ENCODE data around the gene ARHGAP19.

ARHGAP19 gene

DNA sequence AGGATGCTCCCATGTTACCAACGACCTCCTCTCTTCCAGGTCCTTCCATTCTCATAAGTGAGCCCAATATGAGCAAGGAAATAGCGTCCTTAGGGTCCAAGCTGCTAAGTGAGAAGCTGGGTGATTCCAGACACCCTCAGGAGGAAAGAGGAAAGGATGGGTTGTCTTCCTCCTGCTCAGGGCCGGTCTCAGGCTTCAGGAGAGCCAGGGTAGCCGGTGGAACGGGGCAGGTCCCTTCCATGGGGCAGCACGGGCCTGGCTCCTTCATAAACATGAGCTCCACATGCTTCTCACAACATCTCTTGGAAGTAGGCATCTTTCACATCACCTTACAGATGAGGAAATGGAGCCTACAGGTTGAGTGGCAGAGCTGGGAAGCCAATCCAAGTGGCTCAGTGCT is 119.4 kb downstream of the ARHGAP19 start:
- Mint-ChIP-seq H3K4me3 (no peak overlapping the region), H3K9me3 (no peaks in the 10 kb centered on the region), H3K36me3 (ENCODE audit: low read depth) (no peaks in the 10 kb centered on the region), H3K27ac (no peak overlapping the region), H3K4me1 (no peaks in the 10 kb centered on the region), H3K27me3 (peaks cover 15% of the 10 kb centered on the region)
- no peak for ATAC-seq
- no peak for DNase-seq
